Endothelial cell of umbilical vein (primary cell): ENCODE measurements around the gene R3HDM2.

Experiments used
- EZH2 ChIP-seq: IDR thresholded peaks from 2 replicates; pipeline ENCODE4 v1.6.1; 2012; ENCODE audit warnings: borderline replicate concordance, low read depth, mild to moderate bottlenecking, moderate library complexity, low read length, inconsistent platforms; ENCODE audit not compliant: severe bottlenecking
- GATA2 ChIP-seq: IDR thresholded peaks from 2 replicates; pipeline ENCODE4 v1.7.0; 2011; ENCODE audit warnings: low read depth, mild to moderate bottlenecking, moderate library complexity, mixed read lengths, low read length; ENCODE audit not compliant: insufficient read length, insufficient read depth
- JUN ChIP-seq: IDR thresholded peaks from 2 replicates; pipeline ENCODE4 v1.6.1; 2011; ENCODE audit warnings: borderline replicate concordance, low read depth; ENCODE audit not compliant: insufficient read length, insufficient read depth
- MAX ChIP-seq: IDR thresholded peaks from 2 replicates; pipeline ENCODE4 v1.6.1; 2011; ENCODE audit not compliant: insufficient read depth, insufficient read length
- MYC ChIP-seq: IDR thresholded peaks from one replicate; pipeline ENCODE4 v1.6.1; 2011; ENCODE audit warnings: mild to moderate bottlenecking, low read depth, low read length
- POLR2A ChIP-seq: IDR thresholded peaks from 2 replicates; pipeline ENCODE4 v1.6.1; 2012; ENCODE audit warnings: low read depth, mild to moderate bottlenecking, control low read depth, low read length
- POLR2AphosphoS5 ChIP-seq: IDR thresholded peaks from 2 replicates; pipeline ENCODE4 v1.6.1; 2012; ENCODE audit warnings: low read depth, mild to moderate bottlenecking, control low read depth, low read length, moderate library complexity; ENCODE audit not compliant: insufficient read depth
- TF ChIP-seq, protein P1 (sequence below), 2 donors: IDR thresholded peaks; 1 replicate in 1 of 2; 2 replicates in 1 of 2; pipeline ENCODE4 v1.5.1; 2011; ENCODE audit warnings: low read length in 2 of 2, mild to moderate bottlenecking in 2 of 2, moderate library complexity in 2 of 2, control low read depth in 1 of 2, inconsistent platforms in 1 of 2, low read depth in 1 of 2; ENCODE audit not compliant: insufficient read depth in 1 of 2; ENCODE audit errors: extremely low read depth in 1 of 2

DNA sequence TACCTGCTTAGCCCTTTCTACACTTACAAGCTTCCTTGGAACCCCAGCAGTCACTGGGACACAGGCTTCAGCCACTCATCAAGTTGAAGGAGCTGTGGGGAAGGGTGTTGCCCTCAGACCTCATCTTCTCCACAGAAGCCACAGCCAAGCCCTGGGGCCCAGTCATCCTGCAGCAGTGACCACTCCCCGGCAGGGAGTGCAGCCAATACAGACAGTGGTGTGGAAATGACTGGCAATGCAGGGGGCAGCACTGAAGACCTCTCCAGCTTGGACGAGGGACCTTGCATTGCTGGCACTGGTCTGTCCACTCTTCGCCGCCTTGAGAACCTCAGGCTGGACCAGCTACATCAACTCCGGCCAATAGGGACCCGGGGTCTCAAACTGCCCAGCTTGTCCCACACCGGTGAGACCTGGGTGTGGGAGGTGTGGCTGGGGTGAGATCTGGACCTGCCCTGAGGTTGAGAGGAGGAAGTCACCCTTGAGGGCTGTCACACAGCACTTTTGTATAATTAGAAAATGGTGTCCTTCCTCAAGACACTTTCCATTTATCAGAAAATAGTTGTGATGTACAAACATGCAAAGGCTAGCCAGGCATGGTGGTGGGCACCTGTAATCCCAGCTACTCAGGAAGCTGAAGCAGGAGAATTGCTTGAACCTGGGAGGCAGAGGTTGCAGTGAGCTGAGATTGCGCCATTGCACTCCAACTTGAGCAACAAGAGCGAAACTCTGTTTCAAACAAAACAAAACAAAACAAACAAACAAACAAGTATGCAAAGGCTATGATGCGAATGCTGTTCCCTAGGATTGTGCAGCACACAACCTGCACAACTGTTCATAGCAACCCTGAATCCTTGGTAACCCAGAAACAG lies 38.7 kb upstream of the R3HDM2 start:
- TF ChIP-seq POLR2A (no peak), POLR2AphosphoS5 (no peak), MAX (no peak), EZH2 (no peak), JUN (no peak), MYC (no peak), GATA2 (no peak)
- TF ChIP-seq, protein P1, sequence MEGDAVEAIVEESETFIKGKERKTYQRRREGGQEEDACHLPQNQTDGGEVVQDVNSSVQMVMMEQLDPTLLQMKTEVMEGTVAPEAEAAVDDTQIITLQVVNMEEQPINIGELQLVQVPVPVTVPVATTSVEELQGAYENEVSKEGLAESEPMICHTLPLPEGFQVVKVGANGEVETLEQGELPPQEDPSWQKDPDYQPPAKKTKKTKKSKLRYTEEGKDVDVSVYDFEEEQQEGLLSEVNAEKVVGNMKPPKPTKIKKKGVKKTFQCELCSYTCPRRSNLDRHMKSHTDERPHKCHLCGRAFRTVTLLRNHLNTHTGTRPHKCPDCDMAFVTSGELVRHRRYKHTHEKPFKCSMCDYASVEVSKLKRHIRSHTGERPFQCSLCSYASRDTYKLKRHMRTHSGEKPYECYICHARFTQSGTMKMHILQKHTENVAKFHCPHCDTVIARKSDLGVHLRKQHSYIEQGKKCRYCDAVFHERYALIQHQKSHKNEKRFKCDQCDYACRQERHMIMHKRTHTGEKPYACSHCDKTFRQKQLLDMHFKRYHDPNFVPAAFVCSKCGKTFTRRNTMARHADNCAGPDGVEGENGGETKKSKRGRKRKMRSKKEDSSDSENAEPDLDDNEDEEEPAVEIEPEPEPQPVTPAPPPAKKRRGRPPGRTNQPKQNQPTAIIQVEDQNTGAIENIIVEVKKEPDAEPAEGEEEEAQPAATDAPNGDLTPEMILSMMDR (IDR thresholded peaks at IDR 0.05; ENCODE audit: extremely low read depth in 1 of 2, insufficient read depth in 1 of 2, low read depth in 1 of 2, low read length in 2 of 2), result no peak
